NCI-H2227 treated with DMSO at 0.1 percent for 48 hours (cell line): ENCODE results near the gene MAP2K5.

Source experiments
- DNase-seq: peaks from one replicate; lab custom pipeline; 2025; lab: John Stamatoyannopoulos, UW

Gene MAP2K5

DNA sequence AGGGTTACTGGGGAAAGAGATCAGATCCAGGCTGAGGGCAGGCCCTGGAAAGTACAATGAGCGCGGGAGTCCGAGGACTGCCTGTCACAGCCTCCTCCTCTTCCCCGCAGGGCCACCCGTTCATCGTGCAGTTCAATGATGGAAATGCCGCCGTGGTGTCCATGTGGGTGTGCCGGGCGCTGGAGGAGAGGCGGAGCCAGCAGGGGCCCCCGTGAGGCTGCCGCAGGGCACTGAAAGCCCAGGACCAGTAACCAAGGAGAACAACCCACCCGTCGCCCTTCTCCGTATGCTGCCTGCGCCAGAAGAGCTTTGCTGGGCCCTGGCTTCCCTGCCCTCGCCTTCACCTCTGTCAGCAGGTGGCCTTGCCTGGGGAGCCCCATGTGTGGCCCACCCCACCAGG is 264.0 kb downstream of the MAP2K5 start:
- DNase-seq, result no peak

DNA sequence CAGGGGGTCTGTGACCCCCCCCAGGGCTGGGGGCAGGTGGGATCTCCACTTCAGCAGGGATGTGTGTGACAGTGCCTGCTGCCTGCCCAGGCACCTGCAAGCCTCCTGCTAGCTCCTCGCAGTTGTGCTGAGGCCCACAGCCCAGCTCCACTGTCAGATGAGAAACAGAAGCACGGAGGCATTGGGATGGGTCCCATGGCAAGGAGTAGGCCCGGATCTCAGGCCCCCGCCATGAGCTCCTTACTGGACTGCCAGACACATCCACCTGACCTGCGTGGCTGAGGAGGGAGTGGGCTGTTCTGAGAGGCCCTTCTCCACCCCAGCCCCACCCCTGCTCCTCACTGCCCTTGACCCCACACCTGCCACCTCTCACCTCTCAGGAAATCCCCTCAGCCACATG is 264.6 kb downstream of the MAP2K5 start:
- DNase-seq, result no peak

DNA sequence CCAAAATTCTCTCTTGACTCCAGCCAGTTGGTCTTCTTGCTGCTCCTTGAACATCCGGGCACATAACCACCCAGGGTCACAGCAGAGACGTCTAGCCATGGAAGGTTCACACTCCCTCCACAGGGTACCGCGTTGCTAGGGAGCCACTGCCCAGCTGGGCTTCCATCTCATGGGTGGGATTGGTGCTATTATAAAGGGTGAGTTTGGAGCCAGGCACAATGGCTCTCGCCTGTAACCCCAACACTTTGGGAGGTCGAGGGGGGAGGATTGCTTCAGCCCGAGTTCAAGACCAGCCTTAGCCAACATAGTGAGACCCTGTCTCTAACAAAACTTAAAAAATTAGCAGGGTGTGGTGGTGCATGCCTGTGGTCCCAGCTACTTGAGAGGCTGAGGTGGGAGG is 265.3 kb downstream of the MAP2K5 start:
- no peak for DNase-seq

DNA sequence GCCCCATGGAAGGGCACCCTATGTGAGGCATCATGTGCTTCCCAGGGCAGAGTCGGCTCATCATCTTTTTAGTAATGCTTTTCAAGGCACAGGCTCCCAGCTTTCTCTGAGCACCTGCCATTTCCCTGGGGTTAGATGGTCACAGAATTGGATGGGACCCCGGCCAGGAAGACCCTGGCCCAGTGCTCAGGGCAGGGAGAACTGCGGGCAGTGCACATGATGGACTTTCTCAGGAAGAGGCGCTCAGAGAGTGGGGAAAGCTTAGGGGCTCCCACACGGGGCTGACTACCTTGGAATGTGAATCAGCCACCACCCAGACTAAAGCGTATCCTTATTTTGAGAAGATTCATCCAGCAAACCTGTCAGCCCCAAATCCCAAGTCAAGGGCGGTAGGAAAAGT is 266.3 kb downstream of the MAP2K5 start:
- DNase-seq, result no peak

DNA sequence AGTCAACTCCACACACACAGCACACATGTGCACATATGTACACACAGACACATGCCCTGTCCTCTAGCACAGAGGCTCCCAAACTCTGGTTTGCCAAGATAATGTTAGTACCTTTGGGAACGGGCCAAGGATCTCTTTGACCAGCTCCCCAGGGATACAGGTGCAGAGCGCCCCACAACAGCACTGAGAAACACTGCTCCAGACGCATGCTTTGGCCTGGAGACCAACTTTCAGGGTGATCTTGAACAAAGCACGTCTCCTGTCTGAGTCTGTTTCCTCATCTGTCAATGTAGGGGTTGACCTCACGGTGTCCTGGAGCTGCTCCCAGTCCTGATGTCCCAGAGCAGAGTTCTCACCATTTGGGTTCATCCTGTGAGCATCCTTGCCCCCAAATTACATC is 266.9 kb downstream of the MAP2K5 start:
- DNase-seq, result no peak

DNA sequence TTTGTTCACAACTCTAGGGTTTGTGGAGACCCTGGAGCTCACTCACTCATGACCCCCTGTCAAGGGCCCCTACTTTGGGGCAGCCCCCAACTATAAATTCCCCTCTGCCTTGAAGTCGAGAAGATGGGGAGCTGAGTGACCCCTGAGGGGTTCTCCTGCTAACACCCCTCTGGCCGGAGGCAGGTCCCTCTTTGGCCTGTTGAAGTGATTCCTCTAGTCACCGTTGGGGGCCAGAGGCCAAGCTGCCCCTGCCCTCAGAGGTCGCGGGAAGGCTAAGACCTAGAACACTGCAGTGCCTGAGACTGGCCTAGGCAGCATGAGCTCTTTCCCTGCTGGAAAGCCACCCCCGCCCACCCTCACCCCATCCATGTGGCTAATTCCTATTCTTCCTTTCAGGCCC is 267.4 kb downstream of the MAP2K5 start:
- DNase-seq, result no peak

DNA sequence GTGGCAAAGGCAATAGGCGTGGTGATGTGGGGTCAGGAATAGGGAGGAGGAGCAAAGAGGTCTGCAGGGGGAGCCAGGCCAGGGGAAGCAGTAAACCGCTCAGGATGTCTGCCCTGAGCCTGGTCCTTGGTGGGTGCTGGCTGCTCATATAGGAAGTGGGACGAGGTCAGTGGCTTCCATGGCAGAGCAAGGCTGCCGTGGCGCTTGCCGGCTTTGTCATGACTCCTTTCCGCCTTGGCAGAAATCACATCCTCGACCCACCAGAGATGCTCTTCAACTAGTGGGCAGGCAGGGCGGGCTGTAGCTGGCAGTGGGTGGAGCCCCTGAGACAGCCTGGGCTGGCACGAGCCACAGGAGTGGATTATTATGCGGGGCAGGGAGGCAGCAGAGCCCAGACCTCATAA is 269.7 kb downstream of the MAP2K5 start:
- DNase-seq, result no peak

DNA sequence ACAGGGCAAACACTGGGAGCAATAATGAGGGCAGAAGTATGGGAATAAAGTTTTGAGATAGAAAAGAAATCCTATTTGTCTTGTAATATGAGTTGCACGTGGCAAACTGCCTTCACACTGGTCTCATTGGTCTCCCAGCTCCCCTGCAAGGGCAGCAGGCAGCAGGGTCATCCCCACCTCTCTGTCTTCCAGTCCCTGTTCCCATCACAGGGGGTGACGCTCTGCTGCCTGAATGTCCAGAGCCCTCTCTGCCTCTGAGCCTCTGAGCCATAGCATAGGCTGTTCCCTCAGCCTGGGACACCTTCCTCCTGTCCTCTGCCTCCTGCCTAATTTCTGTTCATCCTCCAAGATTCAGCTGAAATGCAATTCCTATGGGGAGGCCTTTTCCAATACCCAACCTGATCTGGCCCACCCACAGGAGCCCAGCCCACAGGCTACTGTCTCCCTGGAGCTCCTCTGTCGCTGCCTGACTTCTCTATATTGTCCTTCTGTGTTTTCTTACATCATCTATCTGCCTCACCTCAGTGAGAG is 270.7 kb downstream of the MAP2K5 start:
- DNase-seq, result no peak

DNA sequence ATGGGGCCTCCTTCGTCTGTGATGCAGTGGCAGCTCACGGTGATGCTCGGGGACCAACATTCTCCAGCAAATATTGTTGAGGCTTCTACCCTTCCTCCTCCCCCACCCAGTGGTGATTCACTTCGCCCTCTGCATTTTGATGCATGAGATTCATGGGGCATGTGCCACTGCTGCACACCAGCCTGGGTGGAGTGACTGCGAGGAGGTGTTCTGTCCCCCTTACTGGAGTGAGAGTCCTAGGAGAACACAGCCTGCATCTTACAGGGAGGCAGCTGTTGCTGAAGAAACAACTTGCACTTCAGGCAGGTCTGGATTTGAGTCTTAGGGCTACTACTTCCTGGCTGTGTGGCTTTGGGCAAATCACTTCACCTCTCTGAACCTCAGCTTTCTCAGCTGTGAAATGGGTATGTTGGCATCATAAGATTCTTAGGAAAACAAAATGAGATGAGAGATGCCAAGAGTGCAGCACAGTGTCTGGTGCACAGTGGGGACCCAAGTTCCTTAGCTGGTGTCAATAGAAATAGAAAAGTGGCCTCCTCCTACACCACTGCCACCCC is 272.6 kb downstream of the MAP2K5 start:
- no peak for DNase-seq

DNA sequence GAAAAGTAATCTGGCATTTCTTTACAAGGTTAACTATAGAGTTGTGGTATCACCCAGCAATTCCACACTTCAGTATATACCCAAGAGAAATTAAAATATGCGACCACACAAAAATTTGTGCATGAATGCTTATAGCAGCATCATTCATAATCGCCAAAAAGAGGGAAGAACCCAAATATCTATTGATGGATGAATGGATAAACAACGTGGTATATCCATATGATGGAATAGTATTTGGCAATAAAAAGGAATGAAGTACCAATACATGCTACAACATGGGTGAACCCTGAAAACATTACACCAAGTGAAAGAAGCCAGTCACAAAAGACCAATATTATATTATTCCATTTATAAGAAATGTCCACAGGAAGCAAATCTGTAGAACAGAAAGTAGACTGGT is 274.2 kb downstream of the MAP2K5 start:
- DNase-seq, result no peak

DNA sequence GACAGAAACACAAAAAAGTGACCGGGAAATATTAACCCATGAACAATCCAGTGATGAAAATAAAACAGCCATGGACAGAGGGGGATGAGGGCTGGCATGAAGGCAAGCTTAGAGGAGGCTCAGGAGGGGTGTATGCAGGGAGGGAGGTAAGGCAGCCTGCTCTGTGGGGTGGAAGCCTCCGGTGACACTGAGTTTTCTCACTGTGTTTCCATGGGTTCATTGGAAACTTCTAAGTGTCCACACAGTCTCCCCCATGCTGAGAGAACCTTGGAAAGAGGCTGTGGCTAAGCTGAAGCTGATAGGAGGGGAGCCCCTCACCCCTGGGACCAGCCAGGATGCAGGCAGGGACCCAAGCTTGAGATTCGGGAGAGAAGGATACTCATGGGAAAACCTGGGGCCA is 276.0 kb downstream of the MAP2K5 start:
- no peak for DNase-seq

DNA sequence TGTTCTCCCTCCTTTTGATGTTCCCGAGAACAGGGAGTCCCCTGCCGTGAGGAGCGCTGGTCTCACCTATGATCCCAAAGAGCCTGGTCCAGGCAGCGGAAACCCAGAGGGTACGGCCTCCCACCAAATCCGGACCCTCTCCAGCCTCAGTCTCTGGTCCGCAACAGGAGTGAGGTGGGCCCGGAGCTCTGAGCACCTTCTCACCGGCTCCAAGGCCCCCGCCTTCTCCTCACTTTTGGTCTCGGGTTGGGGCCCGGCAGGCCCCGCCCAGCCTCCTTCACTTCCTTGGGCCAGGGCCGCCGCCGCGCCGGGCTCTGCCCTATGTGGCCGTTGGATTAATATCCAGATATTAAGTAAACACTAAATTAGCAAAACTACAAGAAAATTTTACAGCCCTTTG is 277.1 kb downstream of the MAP2K5 start:
- no peak for DNase-seq

DNA sequence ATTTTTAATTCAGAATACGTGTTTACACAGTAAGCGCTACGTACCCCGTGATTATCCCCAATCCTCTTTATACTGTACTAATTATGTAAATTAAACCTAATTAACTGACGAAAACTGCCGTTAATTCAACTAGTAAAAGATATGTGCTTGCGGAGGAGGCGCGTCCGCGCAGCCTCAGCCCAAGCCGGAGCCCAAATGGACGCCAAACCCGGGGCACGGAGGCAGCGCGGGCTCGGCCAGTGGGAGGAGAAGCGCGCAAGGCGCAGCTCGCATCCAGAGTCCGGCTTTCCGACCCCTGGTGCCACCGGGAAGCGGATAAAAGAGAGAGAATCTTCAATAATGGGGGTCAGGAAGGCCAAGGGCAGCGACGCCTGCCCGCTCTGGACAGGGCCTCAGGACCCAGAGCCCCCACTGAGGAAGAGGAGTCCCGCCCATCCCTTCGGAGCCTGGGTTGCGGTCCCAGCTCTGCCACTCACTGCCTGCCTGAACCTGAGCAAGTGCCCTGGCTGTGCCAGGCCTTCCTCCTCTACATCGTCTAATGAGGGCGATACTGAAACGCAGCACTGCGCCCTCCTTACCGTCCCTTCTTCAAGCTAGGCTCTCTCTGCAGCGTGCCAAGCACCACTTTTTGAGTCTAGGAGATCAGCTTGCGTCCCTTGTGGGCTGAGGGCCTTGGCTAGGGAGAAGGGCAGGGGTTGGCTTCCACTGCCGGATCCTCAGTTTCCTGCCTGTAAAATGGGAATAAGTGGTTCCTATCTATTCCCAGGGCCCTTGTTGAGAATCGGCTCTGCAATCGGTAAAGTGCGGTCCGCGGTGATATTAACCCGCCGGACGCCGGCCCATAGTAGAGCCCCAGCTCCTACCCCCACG is 277.9 kb downstream of the MAP2K5 start:
- DNase-seq, result no peak

DNA sequence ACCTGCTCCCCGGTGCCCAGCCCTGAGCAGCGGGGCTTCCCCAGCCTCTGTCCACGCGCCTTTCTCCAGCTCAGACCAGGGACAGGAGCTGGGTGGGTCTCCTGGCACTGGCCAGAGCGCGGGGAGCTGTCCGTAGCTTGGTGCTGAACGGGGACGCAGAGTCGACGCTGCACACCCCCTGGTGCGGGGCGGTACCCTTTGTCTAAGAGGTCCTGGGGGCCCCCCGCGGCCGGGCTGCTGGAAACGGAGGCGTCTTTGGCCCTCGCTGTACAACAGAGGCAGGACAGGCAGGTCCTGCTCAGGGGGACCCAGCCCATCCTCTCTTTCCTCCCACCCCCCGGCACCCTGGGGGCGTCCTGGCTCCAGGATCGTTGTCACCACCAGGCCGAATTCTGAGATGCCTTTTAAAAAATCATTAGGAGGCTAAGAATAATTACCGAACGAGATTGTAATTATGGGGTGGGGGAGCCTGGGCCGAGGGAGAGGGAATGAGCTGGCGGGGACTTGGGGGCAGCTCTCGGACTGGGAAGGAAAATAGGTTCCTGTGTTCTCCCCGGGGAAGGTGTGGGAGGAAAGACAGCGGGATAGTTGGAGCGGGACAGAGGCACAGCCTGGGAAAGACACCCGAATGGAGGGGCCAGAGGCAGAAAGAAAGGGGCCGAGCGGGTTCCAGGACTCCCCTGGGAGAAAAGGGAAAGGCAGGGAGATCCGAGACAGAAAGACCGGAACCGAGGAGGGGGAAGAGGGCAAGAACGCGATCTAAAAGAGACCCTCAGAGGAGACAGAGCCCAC is 278.7 kb downstream of the MAP2K5 start:
- DNase-seq, result no peak

DNA sequence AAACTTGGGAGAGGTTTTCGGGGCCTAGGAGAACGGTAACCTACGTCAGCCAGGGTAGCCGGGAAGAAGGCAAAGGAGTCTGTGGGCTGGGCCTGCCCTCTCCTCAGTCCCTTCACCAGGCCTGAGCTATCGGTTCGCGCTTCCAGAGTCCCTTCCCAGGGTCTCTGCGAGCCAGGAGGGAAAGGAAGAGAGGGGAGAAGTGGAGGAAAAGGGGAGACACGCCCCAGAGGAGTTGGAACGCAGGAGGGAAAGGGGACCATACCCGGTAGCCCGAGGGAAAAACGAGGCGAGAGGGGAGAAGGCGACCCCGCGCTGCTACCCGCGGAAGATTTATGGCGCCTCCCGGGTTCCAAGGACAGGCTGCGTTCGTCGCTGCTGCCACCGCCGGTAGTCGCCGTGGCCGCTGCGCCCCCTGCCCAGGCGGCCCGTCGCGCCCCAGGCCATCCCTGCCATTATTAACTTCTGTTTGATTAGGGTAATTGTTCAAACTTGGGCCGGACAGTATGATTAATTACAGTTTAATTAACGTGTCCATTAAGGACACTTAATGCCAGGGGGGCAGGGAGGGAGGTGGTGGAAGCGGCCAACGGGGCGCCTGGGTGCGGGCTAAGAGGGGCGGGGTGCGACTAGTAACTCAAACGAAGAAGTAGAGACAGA is 279.4 kb downstream of the MAP2K5 start:
- DNase-seq, result no peak

DNA sequence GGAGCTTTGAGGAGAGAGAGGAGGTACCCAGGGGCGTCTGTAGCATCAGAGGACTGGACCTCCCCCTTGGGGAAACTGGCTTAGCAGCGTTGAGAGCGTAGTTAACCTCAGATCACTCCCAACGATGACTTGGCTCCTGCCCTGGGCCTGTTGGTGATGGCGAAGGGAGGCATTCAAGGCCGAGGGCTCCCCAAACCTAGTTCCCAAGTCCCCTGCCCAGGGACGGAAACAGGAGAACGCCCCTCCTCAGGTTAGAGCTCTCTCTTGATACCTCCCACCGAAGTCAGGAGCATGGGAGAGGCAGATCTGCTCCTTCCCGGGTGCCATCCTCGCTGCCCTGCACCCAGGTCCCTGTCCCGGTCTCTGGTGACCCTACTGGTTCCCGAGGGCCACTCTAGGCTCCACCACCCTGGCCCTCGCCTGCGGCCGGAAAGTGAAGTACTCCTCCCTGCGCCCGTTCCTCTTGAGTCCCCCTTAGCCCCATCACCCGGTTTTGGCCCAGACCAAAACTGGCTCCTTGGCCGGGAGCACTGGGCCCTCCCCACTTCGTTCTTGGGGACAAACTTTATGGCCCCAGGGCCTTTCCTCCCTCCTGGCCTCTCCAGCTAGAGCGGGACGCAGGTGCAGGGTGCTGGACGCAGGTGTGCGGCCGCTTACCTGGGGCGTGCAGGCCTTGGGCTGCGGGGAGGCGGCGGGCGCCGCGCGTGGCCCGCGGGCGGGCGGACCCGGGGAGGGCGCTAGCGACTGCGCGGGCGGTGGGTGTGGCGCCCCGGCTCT is 280.2 kb downstream of the MAP2K5 start:
- no peak for DNase-seq

DNA sequence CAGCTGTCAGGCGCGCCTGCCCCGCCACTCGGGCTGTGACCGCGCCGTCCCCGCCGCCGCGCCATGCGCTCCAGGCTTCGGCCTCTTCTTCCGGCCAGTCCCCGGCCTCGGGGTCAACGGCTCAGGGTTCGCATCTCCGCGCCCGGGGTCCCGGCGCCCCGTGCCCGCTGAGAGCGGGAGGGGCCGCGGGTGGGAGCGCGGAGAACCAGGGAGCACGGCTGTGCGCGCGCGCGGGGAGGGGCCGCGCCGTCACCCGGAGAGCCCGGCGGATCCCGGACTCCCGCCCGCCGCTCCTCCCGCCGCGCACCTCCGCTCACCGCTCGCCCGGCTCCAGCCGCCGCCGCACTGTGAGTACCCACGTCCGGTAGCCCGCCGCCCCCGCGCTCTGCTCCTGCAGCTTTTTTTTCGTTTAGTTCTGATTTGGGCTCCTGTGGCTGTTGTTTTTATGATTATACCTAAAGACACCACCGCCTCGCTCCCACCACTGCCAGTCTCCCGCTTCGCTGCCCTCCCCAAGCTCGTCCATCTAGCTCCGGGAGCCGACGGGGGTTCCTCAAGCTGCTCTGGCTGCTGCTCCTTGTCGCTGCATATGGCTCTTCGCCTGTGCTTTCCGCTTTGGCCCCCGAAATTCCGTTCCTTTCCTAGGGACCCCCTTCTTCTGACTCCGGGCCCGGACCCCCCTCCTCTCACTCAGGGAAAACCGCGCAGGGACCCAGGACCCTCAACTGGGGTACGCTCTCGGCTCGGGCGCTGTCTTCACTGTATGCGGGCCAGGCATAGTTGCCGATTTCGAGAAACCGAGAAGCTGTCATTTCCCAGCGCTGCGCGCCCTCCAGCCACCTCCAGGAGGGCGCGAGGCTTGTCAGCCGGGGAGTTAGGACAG is 281.1 kb downstream of the MAP2K5 start:
- no peak for DNase-seq

DNA sequence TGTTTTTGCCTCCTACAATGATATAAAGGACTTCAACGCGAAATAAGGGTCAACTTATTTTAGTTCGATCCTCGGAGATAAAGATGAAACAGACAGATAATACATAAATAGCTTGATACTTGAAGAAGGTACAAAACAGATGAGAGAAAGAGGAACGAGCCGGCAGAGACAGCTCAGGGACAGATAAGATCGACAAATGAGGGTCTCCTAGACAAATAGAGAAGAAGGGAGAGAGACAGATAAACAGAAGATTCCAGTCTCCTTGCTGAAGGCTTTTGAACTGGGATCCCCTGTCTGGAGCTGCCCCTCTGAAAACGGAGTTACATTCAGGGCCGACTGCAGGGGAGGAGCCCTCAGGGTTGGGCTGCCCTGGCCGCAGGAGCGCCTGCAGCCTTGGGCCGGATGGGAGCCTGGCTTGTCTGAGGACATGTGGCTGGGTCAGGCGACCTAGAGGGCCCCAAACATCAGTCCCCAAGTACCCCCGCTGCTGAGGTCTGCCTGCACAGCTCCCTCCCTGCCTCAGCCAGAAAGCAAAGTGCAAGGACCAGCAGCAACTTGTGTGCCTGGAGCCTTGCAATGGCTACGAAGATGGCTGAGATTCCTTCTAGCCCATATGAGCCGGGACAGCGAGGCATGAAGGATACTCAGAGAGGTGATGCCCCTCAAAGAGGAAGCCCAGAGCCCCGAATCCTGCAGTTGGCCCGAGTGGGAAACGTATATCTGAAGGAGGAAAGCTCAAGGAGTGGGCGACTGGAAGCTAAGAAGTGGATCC is 281.9 kb downstream of the MAP2K5 start:
- peak; percentile 13 for DNase-seq

DNA sequence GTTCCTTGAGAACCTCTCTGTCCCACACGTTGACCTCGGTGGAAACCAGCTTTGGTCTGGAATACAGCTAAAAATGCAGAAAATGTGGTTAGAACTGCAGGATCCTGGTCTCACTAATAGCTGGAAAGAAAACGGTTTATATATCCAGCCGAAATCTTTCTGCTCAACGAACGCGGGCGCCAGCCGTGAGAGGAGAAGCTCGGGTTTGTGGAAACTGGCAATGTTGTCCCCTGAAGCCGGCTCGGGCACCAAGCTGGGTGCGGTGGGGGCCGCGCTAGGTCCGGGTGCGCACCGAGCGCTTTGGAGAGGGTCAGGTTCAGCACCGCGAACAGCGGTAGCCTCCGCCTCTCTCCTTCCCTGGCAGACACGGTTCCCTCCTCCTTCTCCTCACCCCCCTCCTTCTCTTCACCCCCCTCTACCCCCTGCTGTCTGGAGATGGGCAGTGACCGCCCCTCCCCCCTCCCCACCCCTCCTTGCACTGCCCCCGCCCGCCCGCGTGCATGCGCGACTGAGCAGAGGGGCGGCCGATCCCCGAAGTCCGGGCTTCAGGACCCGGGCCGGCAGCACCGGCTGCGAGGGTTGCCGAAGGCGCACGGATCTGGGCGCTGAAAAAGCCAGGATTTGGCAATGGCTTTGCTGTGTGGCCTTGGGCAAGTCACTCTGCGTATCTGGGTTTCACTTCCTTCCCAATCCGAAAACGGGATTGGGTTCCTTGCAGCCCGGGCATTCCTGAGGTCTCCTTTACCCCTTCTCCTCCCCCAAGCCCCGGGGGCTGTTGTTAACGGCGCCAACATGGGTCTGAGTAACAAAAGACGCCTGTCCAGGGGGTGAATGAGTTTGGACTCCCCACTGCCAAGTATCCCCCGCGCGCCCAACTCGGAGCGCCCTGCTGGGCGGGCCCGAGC is 282.7 kb downstream of the MAP2K5 start, which contains the start of gene SKOR1:
Gene SKOR1, plus strand, starts transcription at position 534 of the 905 bp plus-strand sequence. Its CDS starts 94 bp downstream, at position 628.
- no peak for DNase-seq
